WTC11 (cell line): ENCODE results near the gene LRRC32. TPM values are rescaled to one million over a fixed set of nuclear protein-coding genes. Genes with fewer than 3 reads are reported as not detected.
"Not testable (repeated sequence)": the region's sequence is repeated elsewhere in the genome, so short reads cannot be mapped to it uniquely, and the experiment has no call there.

Source experiments
- ATAC-seq: fragments of 200-7000 bp; cut with Tn5 transposase; 2 replicates; pipeline ENCODE4 v1.10.0; 2021; ENCODE audit warnings: mild to moderate bottlenecking, moderate library complexity
- CTCF ChIA-PET: fragments of 300-600 bp; sonication (Branson Sonifier 250); formaldehyde crosslinking; loops from one replicate; lab custom pipeline; 2021; ENCODE audit warnings: antibody characterized with exemption; lab: Charles Lee
- POLR2A ChIA-PET: fragments of 350-600 bp; sonication (Branson Sonifier 250); formaldehyde crosslinking; loops from one replicate; lab custom pipeline; 2021; ENCODE audit warnings: antibody characterized with exemption; lab: Charles Lee
- DNase-seq: peaks from one replicate; pipeline ENCODE4 v3.0.0; 2021; ENCODE audit warnings: low spot score
- H3K27ac Mint-ChIP-seq: 2 replicates; pipeline ENCODE4 v1.8.0; 2021; ENCODE audit warnings: mixed read lengths
- H3K27me3 Mint-ChIP-seq: 2 replicates; pipeline ENCODE4 v1.8.0; 2021; ENCODE audit warnings: low read depth, mild to moderate bottlenecking, moderate library complexity, mixed read lengths
- H3K36me3 Mint-ChIP-seq: 2 replicates; pipeline ENCODE4 v1.8.0; 2021; ENCODE audit warnings: mixed read lengths
- H3K4me1 Mint-ChIP-seq: 2 replicates; pipeline ENCODE4 v1.8.0; 2022; ENCODE audit warnings: mixed read lengths
- H3K4me3 Mint-ChIP-seq: 2 replicates; pipeline ENCODE4 v1.8.0; 2021; ENCODE audit warnings: mild to moderate bottlenecking, moderate library complexity, mixed read lengths
- H3K9me3 Mint-ChIP-seq: 2 replicates; pipeline ENCODE4 v1.8.0; 2021; ENCODE audit warnings: mixed read lengths
- ARID4B ChIP-seq: sonication (generic); formaldehyde crosslinking; IDR thresholded peaks from 2 replicates; pipeline ENCODE4 v1.8.0; 2023; ENCODE audit warnings: missing genetic modification reagents, mild to moderate bottlenecking, borderline replicate concordance
- ATF1 ChIP-seq: sonication (generic); formaldehyde crosslinking; IDR thresholded peaks from 2 replicates; pipeline ENCODE4 v1.8.1; 2023; ENCODE audit warnings: mild to moderate bottlenecking, moderate library complexity, missing genetic modification reagents
- E2F4 ChIP-seq: sonication (generic); formaldehyde crosslinking; IDR thresholded peaks from 2 replicates; pipeline ENCODE4 v1.8.1; 2022; ENCODE audit warnings: low read depth, mild to moderate bottlenecking, moderate library complexity, missing genetic modification reagents, borderline replicate concordance
- HMGXB4 ChIP-seq: sonication (generic); formaldehyde crosslinking; IDR thresholded peaks from 2 replicates; pipeline ENCODE4 v1.8.1; 2023; ENCODE audit warnings: mild to moderate bottlenecking, moderate library complexity, missing genetic modification reagents
- MYBL2 ChIP-seq: sonication (generic); formaldehyde crosslinking; IDR thresholded peaks from 2 replicates; pipeline ENCODE4 v1.8.1; 2023; ENCODE audit warnings: mild to moderate bottlenecking, moderate library complexity, missing genetic modification reagents
- NFATC4 ChIP-seq: fragments of 250-450 bp; sonication (Bioruptor Pico); IDR thresholded peaks from 2 replicates; pipeline ENCODE4 v1.9.0; 2021; ENCODE audit warnings: mild to moderate bottlenecking
- NR1H2 ChIP-seq: sonication (generic); formaldehyde crosslinking; IDR thresholded peaks from 2 replicates; pipeline ENCODE4 v1.9.0; 2021; ENCODE audit warnings: mild to moderate bottlenecking, moderate library complexity, missing genetic modification reagents
- NR2C2 ChIP-seq: sonication (generic); formaldehyde crosslinking; IDR thresholded peaks from 2 replicates; pipeline ENCODE4 v1.8.0; 2022; ENCODE audit warnings: mild to moderate bottlenecking, missing genetic modification reagents
- SMAD3 ChIP-seq: sonication (generic); formaldehyde crosslinking; IDR thresholded peaks from 2 replicates; pipeline ENCODE4 v1.8.0; 2022; ENCODE audit warnings: missing genetic modification reagents, mild to moderate bottlenecking, borderline replicate concordance
- SMAD4 ChIP-seq: sonication (generic); formaldehyde crosslinking; IDR thresholded peaks from 2 replicates; pipeline ENCODE4 v1.8.0; 2022; ENCODE audit warnings: mild to moderate bottlenecking, missing genetic modification reagents
- STAT6 ChIP-seq: sonication (generic); formaldehyde crosslinking; conservative IDR thresholded peaks from 2 replicates; pipeline ENCODE4 v1.8.1; 2023; ENCODE audit warnings: mild to moderate bottlenecking, low read depth, missing genetic modification reagents, moderate library complexity
- USF1 ChIP-seq: sonication (generic); formaldehyde crosslinking; IDR thresholded peaks from 2 replicates; pipeline ENCODE4 v1.8.0; 2022; ENCODE audit warnings: mild to moderate bottlenecking, missing genetic modification reagents
- ZNF121 ChIP-seq: sonication (generic); formaldehyde crosslinking; IDR thresholded peaks from 2 replicates; pipeline ENCODE4 v1.8.0; 2023; ENCODE audit warnings: missing genetic modification reagents
- ZNF232 ChIP-seq: sonication (generic); formaldehyde crosslinking; IDR thresholded peaks from 2 replicates; pipeline ENCODE4 v1.8.0; 2022; ENCODE audit warnings: mild to moderate bottlenecking, missing genetic modification reagents
- ZNF425 ChIP-seq: fragments of 250-450 bp; sonication (Bioruptor Pico); conservative IDR thresholded peaks from 2 replicates; pipeline ENCODE4 v1.9.0; 2021; ENCODE audit warnings: mild to moderate bottlenecking
- ZSCAN18 ChIP-seq: fragments of 250-450 bp; sonication (Bioruptor Pico); IDR thresholded peaks from 2 replicates; pipeline ENCODE4 v2.1.2; 2022; ENCODE audit warnings: mild to moderate bottlenecking, moderate library complexity
- total RNA-seq: library from RNA; stranded (reverse); gene quantifications from 3 replicates; pipeline ENCODE4 v1.2.3, GENCODE V29; 2021

Gene LRRC32
- total RNA-seq, 1 experiment from 2014 or later = 0.74 TPM

GRCh38 chr11:76620489-76620888, 50.1 kb downstream of the LRRC32 start (continued):
- TF ChIP-seq ZSCAN18 (CRISPR knock-in tag) (no peak), E2F4 (CRISPR knock-in tag) (no peak), ARID4B (CRISPR knock-in tag) (no peak)
- TF ChIP-seq, all 79 proteins: peak for 0

- CTCF ChIA-PET, DNase-seq, H3K27ac Mint-ChIP-seq, H3K4me1 Mint-ChIP-seq, ATAC-seq, H3K36me3 Mint-ChIP-seq, H3K27me3 Mint-ChIP-seq, H3K4me3 Mint-ChIP-seq, POLR2A ChIA-PET: not testable (repeated sequence)
- H3K9me3 Mint-ChIP-seq = peaks cover 14% of the 10 kb centered on the region
Measured at GRCh38 chr11:76619801-76620200, 50.7 kb downstream of the LRRC32 start.

GRCh38 chr11:76617553-76618265, 52.8 kb downstream of the LRRC32 start:
- H3K4me1 Mint-ChIP-seq = no peaks in the 10 kb centered on the region
- no peak overlapping the region for H3K27ac Mint-ChIP-seq
- H3K27me3 Mint-ChIP-seq = peaks cover 6% of the 10 kb centered on the region; the same call in 1 of the 2 replicates
- H3K9me3 Mint-ChIP-seq = peaks cover 14% of the 10 kb centered on the region
- ATAC-seq = no peak
- no peak for DNase-seq
- peaks cover 8% of the 10 kb centered on the region for H3K36me3 Mint-ChIP-seq
- ChIA-PET POLR2A (no interaction called here), CTCF (interaction anchor here (0.7 kb wide), 1 partner anchor 10 kb away, joined by 3 read pairs; no protein-coding TSS in a partner anchor)
- H3K4me3 Mint-ChIP-seq = no peak overlapping the region
- TF ChIP-seq ZNF232 (CRISPR knock-in tag) (no peak), ZNF121 (CRISPR knock-in tag) (no peak), NR1H2 (no peak), ATF1 (CRISPR knock-in tag) (no peak), NR2C2 (CRISPR knock-in tag) (no peak), SMAD3 (CRISPR knock-in tag) (no peak), SMAD4 (no peak), STAT6 (CRISPR knock-in tag) (no peak), NFATC4 (CRISPR knock-in tag) (no peak), ZNF425 (CRISPR knock-in tag) (no peak), USF1 (CRISPR knock-in tag) (no peak), HMGXB4 (CRISPR knock-in tag) (no peak), MYBL2 (no peak)
